Left renal cortex interstitium (tissue), 4 donors: ENCODE measurements around the gene SLCO1B1. TPM values are rescaled to one million over a fixed set of nuclear protein-coding genes. Genes with fewer than 3 reads are reported as not detected.
"Not testable (repeated sequence)": the region's sequence is repeated elsewhere in the genome, so short reads cannot be mapped to it uniquely, and the experiment has no call there.

Source experiments
- DNase-seq, 4 donors: peaks; one replicate each; pipeline ENCODE4 v3.0.0-alpha.2; 2013; ENCODE audit warnings: low read depth in 4 of 4, low spot score in 2 of 4, missing footprints in 1 of 4
- polyA plus RNA-seq, 4 donors: library from polyadenylated mRNA; unstranded; fragments of 120-200 nt; gene quantifications; one replicate each; pipeline ENCODE4 v1.2.1, GENCODE V29; 2013; ENCODE audit not compliant: insufficient read length in 4 of 4

The SLCO1B1 gene
- 1 to 10 TPM in 1 of 4 donors, not detected in 3; 1.2 TPM for polyA plus RNA-seq

GRCh38 chr12:21130998-21131397 lies at the start of gene SLCO1B1:
Gene SLCO1B1 (plus strand): TSS chr12:21131194. CDS start chr12:21141575, 10,381 bp downstream.
- DNase-seq, result no peak

- DNase-seq, result not testable (repeated sequence)
Measured at GRCh38 chr12:21084753-21085152, 46.2 kb upstream of the SLCO1B1 start.

GRCh38 chr12:21111732-21112131 lies 19.3 kb upstream of the SLCO1B1 start:
- DNase-seq, result no peak

GRCh38 chr12:21113266-21113665 lies 17.7 kb upstream of the SLCO1B1 start:
- no peak for DNase-seq

- DNase-seq, result no peak
Measured at GRCh38 chr12:21117995-21118394, 13.0 kb upstream of the SLCO1B1 start.

GRCh38 chr12:21118760-21119159 lies 12.2 kb upstream of the SLCO1B1 start:
- no peak for DNase-seq

GRCh38 chr12:21129351-21129750 lies 1.6 kb upstream of the SLCO1B1 start:
- DNase-seq, result no peak

GRCh38 chr12:21129906-21130305 lies 1.1 kb upstream of the SLCO1B1 start:
- no peak for DNase-seq

GRCh38 chr12:21137318-21137999 lies 6.5 kb downstream of the SLCO1B1 start:
- not testable (repeated sequence) for DNase-seq

GRCh38 chr12:21138016-21138415 lies 7.0 kb downstream of the SLCO1B1 start:
- no peak for DNase-seq

GRCh38 chr12:21144309-21144708 lies 13.3 kb downstream of the SLCO1B1 start:
- DNase-seq, result no peak

- not testable (repeated sequence) for DNase-seq
Measured at GRCh38 chr12:21149861-21150260, 18.9 kb downstream of the SLCO1B1 start.

- no peak for DNase-seq
Measured at GRCh38 chr12:21151184-21151583, 20.2 kb downstream of the SLCO1B1 start.

- no peak for DNase-seq
Measured at GRCh38 chr12:21155522-21156351, 24.7 kb downstream of the SLCO1B1 start.

GRCh38 chr12:21165048-21165447 lies 34.1 kb downstream of the SLCO1B1 start:
- no peak for DNase-seq

- peak in 2 of 4 donors; percentile 3 to 4 for DNase-seq
Measured at GRCh38 chr12:21169878-21170472, 39.0 kb downstream of the SLCO1B1 start.

- no peak for DNase-seq
Measured at GRCh38 chr12:21172079-21172478, 41.1 kb downstream of the SLCO1B1 start.

- DNase-seq, result no peak
Measured at GRCh38 chr12:21183721-21184275, 52.8 kb downstream of the SLCO1B1 start.

- no peak for DNase-seq
Measured at GRCh38 chr12:21190016-21190415, 59.0 kb downstream of the SLCO1B1 start.

GRCh38 chr12:21214433-21214832 lies 83.4 kb downstream of the SLCO1B1 start:
- DNase-seq, result not testable (repeated sequence)

GRCh38 chr12:21219206-21219605 lies 88.2 kb downstream of the SLCO1B1 start:
- no peak for DNase-seq
